ENCODE measurements around the gene SOCS2. TPM values are rescaled to one million over a fixed set of nuclear protein-coding genes. Genes with fewer than 3 reads are reported as not detected.

Gene SOCS2
- total and polyA plus RNA-seq, 2 of the 8 experiments (the other 6 are each of a cell fraction or from before 2014, with no cell fraction given): 14.5 to 18.0 TPM

- no peak overlapping the region for H3K23ac ChIP-seq (ENCODE audit: insufficient read length)
- 83% methylated on average over 2 of the region's 2 CpGs; no CpG with 5 or more reads in 1 of the 2 experiments for WGBS, 2 experiments (ENCODE audit: extremely low coverage in 1 of 2, insufficient coverage in 1 of 2, insufficient read length in 1 of 2, insufficient replicate concordance in 2 of 2, low coverage in 1 of 2, low lambda C conversion rate in 2 of 2, missing lambda C conversion rate in 1 of 2)
- no peaks in the 10 kb centered on the region for H3K79me1 ChIP-seq (ENCODE audit: low read depth, low read length)
- DNase-seq (ENCODE audit: low read depth in 1 of 2, low spot score in 2 of 2) (no peak), FAIRE-seq (no peak)
- no peak overlapping the region for H3K14ac ChIP-seq (ENCODE audit: insufficient read length)
- no peaks in the 10 kb centered on the region for H3K27me3 ChIP-seq (replicated peaks in 1 of 4; ENCODE audit: control insufficient read depth in 3 of 4, extremely low read depth in 1 of 4, insufficient read depth in 3 of 4, low read length in 3 of 4)
- H3K4me3 ChIP-seq (ENCODE audit: extremely low read depth in 1 of 4, insufficient read depth in 2 of 4, low read depth in 3 of 4, low read length in 4 of 4): no peak overlapping the region
- H3K18ac ChIP-seq (ENCODE audit: extremely low read depth, low read length): no peak overlapping the region
- no peak overlapping the region for H3K4me2 ChIP-seq (ENCODE audit: insufficient read depth in 1 of 2, low read depth in 2 of 2, low read length in 2 of 2)
- H3K27ac ChIP-seq (ENCODE audit: low read depth, low read length): no peak overlapping the region
- no peaks in the 10 kb centered on the region for H3K4me1 ChIP-seq (replicated peaks in 1 of 4; ENCODE audit: control insufficient read depth in 3 of 4, insufficient read depth in 4 of 4, low read length in 3 of 4)
- no peak overlapping the region for H2BK120ac ChIP-seq (replicated peaks; ENCODE audit: low read depth, low read length)
- H3K9ac ChIP-seq (replicated peaks in 1 of 4; ENCODE audit: extremely low read depth in 1 of 4, low read depth in 3 of 4, low read length in 3 of 4): no peak overlapping the region
- H4K91ac ChIP-seq (replicated peaks; ENCODE audit: insufficient read length, low read length): no peak overlapping the region
- H3K4ac ChIP-seq (replicated peaks; ENCODE audit: insufficient read length, low read depth, low read length): no peak overlapping the region
- ChIA-PET POLR2A (ENCODE audit: partially characterized antibody) (no interaction called here), CTCF (ENCODE audit: partially characterized antibody) (interaction anchor here (0.9 kb wide), 1 partner anchor 88 kb away, joined by 3 read pairs; no protein-coding TSS in a partner anchor)
- no peaks in the 10 kb centered on the region for H3K9me3 ChIP-seq (ENCODE audit: insufficient read depth in 2 of 2, low read depth in 1 of 2, low read length in 1 of 2)
- H3K23me2 ChIP-seq (ENCODE audit: low read depth, low read length): no peaks in the 10 kb centered on the region
- no peaks in the 10 kb centered on the region for H3K79me2 ChIP-seq (ENCODE audit: control insufficient read depth in 1 of 2, insufficient read depth in 2 of 2, low read length in 2 of 2)
- no peak overlapping the region for H4K5ac ChIP-seq (ENCODE audit: insufficient read length, low read depth, low read length)
- H2BK12ac ChIP-seq (ENCODE audit: low read depth, low read length): no peak overlapping the region
- H4K20me1 ChIP-seq (replicated peaks in 1 of 2; ENCODE audit: control insufficient read depth in 1 of 2, insufficient read depth in 2 of 2, low read length in 2 of 2): no peaks in the 10 kb centered on the region
- H2BK20ac ChIP-seq (ENCODE audit: low read length): no peak overlapping the region
- H2AFZ ChIP-seq (ENCODE audit: low read length): no peak overlapping the region
- no peak overlapping the region for H2BK5ac ChIP-seq (ENCODE audit: low read depth, low read length)
- H4K8ac ChIP-seq (ENCODE audit: extremely low read depth, insufficient read depth, low read length): no peak overlapping the region
- no peak overlapping the region for H2AK5ac ChIP-seq (ENCODE audit: low read depth, low read length)
- TF ChIP-seq YY1 (IDR thresholded peaks at IDR 0.05; ENCODE audit: low read depth, low read length) (no peak), SIX5 (IDR thresholded peaks at IDR 0.05; ENCODE audit: low read depth, low read length) (no peak), TAF1 (IDR thresholded peaks at IDR 0.05; ENCODE audit: low read depth, low read length) (no peak), NANOG (IDR thresholded peaks at IDR 0.05; ENCODE audit: insufficient read depth, low read depth, low read length, poor library complexity, severe bottlenecking) (no peak), BACH1 (IDR thresholded peaks at IDR 0.05; ENCODE audit: low read length) (no peak), CBX5 (IDR thresholded peaks at IDR 0.05; ENCODE audit: low read depth, low read length) (no peak), SAP30 (IDR thresholded peaks at IDR 0.05; ENCODE audit: insufficient read depth, insufficient replicate concordance, low read length) (no peak), JUND (IDR thresholded peaks at IDR 0.05; ENCODE audit: low read length) (no peak), USF2 (IDR thresholded peaks at IDR 0.05; ENCODE audit: low read length) (no peak), RXRA (IDR thresholded peaks at IDR 0.05; ENCODE audit: insufficient read depth, low read depth, low read length) (no peak)
- no peak overlapping the region for H3K56ac ChIP-seq (replicated peaks; ENCODE audit: insufficient read length, low read depth, low read length)
- H2BK15ac ChIP-seq (ENCODE audit: low read length): no peak overlapping the region
- H3K36me3 ChIP-seq (ENCODE audit: control insufficient read depth in 2 of 4, insufficient read depth in 4 of 4, low read length in 3 of 4): no peaks in the 10 kb centered on the region
Measured at GRCh38 chr12:93624595-93625294, 52.3 kb downstream of the SOCS2 start.
